ENCODE data around the gene HTT.

The HTT gene

GRCh38 chr4:3252831-3253641, 178.6 kb downstream of the HTT start:
- no peaks in the 10 kb centered on the region for H3F3A ChIP-seq (ENCODE audit: low read depth)
- no peak overlapping the region for H3K4me3 ChIP-seq (ENCODE audit: low read length, poor library complexity, severe bottlenecking)
- peaks cover 9% of the 10 kb centered on the region for H3K4me1 ChIP-seq (ENCODE audit: insufficient read depth, low read length, poor library complexity, severe bottlenecking)
- no peak overlapping the region for H3K9ac ChIP-seq (ENCODE audit: low read depth, low read length, poor library complexity, severe bottlenecking)
- no peaks in the 10 kb centered on the region for H4K20me1 ChIP-seq (ENCODE audit: insufficient read depth, low read length, poor library complexity, severe bottlenecking)
- no peak overlapping the region for H3K4me2 ChIP-seq (ENCODE audit: low read depth, low read length, poor library complexity, severe bottlenecking)
- no peaks in the 10 kb centered on the region for H3K79me2 ChIP-seq (ENCODE audit: insufficient read depth, low read length)
- H3K27me3 ChIP-seq (ENCODE audit: insufficient read depth, low read length, poor library complexity, severe bottlenecking): no peaks in the 10 kb centered on the region
- TF ChIP-seq EZH2phosphoT487 (IDR thresholded peaks at IDR 0.05; ENCODE audit: borderline replicate concordance) (no peak), CTCF (conservative IDR thresholded peaks at IDR 0.05; ENCODE audit: low read length) (no peak)
- no peak overlapping the region for H2AFZ ChIP-seq (ENCODE audit: low read length)
- H3K36me3 ChIP-seq (ENCODE audit: insufficient read depth, low read length): no peaks in the 10 kb centered on the region
- no peaks in the 10 kb centered on the region for H3K9me3 ChIP-seq (ENCODE audit: insufficient read depth, low read depth, low read length)
- H3K9me2 ChIP-seq (replicated peaks; ENCODE audit: low read depth, low read length): no peaks in the 10 kb centered on the region

GRCh38 chr4:3253808-3254207, 179.3 kb downstream of the HTT start:
- Histone ChIP-seq H3K9ac (ENCODE audit: low read depth, low read length, poor library complexity, severe bottlenecking) (no peak overlapping the region), H3K9me3 (ENCODE audit: insufficient read depth, low read depth, low read length) (no peaks in the 10 kb centered on the region), H3K9me2 (replicated peaks; ENCODE audit: low read depth, low read length) (no peaks in the 10 kb centered on the region), H2AFZ (ENCODE audit: low read length) (no peak overlapping the region), H3K36me3 (ENCODE audit: insufficient read depth, low read length) (no peaks in the 10 kb centered on the region), H4K20me1 (ENCODE audit: insufficient read depth, low read length, poor library complexity, severe bottlenecking) (no peaks in the 10 kb centered on the region), H3K4me2 (ENCODE audit: low read depth, low read length, poor library complexity, severe bottlenecking) (no peak overlapping the region), H3K79me2 (ENCODE audit: insufficient read depth, low read length) (no peaks in the 10 kb centered on the region), H3K4me3 (ENCODE audit: low read length, poor library complexity, severe bottlenecking) (no peak overlapping the region), H3K4me1 (ENCODE audit: insufficient read depth, low read length, poor library complexity, severe bottlenecking) (peaks cover 9% of the 10 kb centered on the region), H3K27me3 (ENCODE audit: insufficient read depth, low read length, poor library complexity, severe bottlenecking) (no peaks in the 10 kb centered on the region), H3F3A (ENCODE audit: low read depth) (no peaks in the 10 kb centered on the region)
- TF ChIP-seq EZH2phosphoT487 (IDR thresholded peaks at IDR 0.05; ENCODE audit: borderline replicate concordance) (no peak), CTCF (conservative IDR thresholded peaks at IDR 0.05; ENCODE audit: low read length) (no peak)

- H3K79me2 ChIP-seq (ENCODE audit: insufficient read depth, low read length): no peaks in the 10 kb centered on the region
- H3K4me1 ChIP-seq (ENCODE audit: insufficient read depth, low read length, poor library complexity, severe bottlenecking): peaks cover 9% of the 10 kb centered on the region
- H3K27me3 ChIP-seq (ENCODE audit: insufficient read depth, low read length, poor library complexity, severe bottlenecking): no peaks in the 10 kb centered on the region
- H3K4me3 ChIP-seq (ENCODE audit: low read length, poor library complexity, severe bottlenecking): no peak overlapping the region
- H4K20me1 ChIP-seq (ENCODE audit: insufficient read depth, low read length, poor library complexity, severe bottlenecking): no peaks in the 10 kb centered on the region
- no peak overlapping the region for H2AFZ ChIP-seq (ENCODE audit: low read length)
- H3K9me3 ChIP-seq (ENCODE audit: insufficient read depth, low read depth, low read length): no peaks in the 10 kb centered on the region
- no peaks in the 10 kb centered on the region for H3F3A ChIP-seq (ENCODE audit: low read depth)
- no peaks in the 10 kb centered on the region for H3K9me2 ChIP-seq (replicated peaks; ENCODE audit: low read depth, low read length)
- no peak for TF ChIP-seq EZH2phosphoT487 (IDR thresholded peaks at IDR 0.05; ENCODE audit: borderline replicate concordance)
- no peak for TF ChIP-seq CTCF (conservative IDR thresholded peaks at IDR 0.05; ENCODE audit: low read length)
- no peak overlapping the region for H3K4me2 ChIP-seq (ENCODE audit: low read depth, low read length, poor library complexity, severe bottlenecking)
- no peak overlapping the region for H3K9ac ChIP-seq (ENCODE audit: low read depth, low read length, poor library complexity, severe bottlenecking)
- no peaks in the 10 kb centered on the region for H3K36me3 ChIP-seq (ENCODE audit: insufficient read depth, low read length)
Observed at GRCh38 chr4:3254302-3255131, 180.0 kb downstream of the HTT start.

Data from Loucy (cell line).